Thyroid gland (tissue), 4 donors: ENCODE results near the gene BCAS3. TPM values are rescaled to one million over a fixed set of nuclear protein-coding genes. Genes with fewer than 3 reads are reported as not detected.
"Not testable (repeated sequence)": the region's sequence is repeated elsewhere in the genome, so short reads cannot be mapped to it uniquely, and the experiment has no call there.

Source experiments
- DNase-seq, 2 donors: peaks; one replicate each; pipeline ENCODE4 v3.0.0-alpha.2; 2019
- H3K27ac ChIP-seq, 3 donors: fragments of 200-600 bp; sonication (generic); 1 replicate in 2 of 3; 2 replicates in 1 of 3; pipeline ENCODE4 v1.5.1; 2016 to 2019; ENCODE audit warnings: mild to moderate bottlenecking in 1 of 3, moderate library complexity in 1 of 3
- H3K27me3 ChIP-seq: fragments of 200-600 bp; sonication (generic); one replicate; pipeline ENCODE4 v1.5.1; 2019
- H3K36me3 ChIP-seq, 2 donors: fragments of 200-600 bp; sonication (generic); one replicate each; pipeline ENCODE4 v1.5.1; 2016 to 2019
- H3K4me1 ChIP-seq, 2 donors: fragments of 200-600 bp; sonication (generic); one replicate each; pipeline ENCODE4 v1.5.1; 2017 to 2019
- H3K4me3 ChIP-seq, 3 donors: fragments of 200-600 bp; sonication (generic); replicated peaks in 1 of 3; 1 replicate in 2 of 3; 2 replicates in 1 of 3; pipeline ENCODE4 v1.5.1; 2016; ENCODE audit warnings: mild to moderate bottlenecking in 1 of 3
- H3K9me3 ChIP-seq: fragments of 200-600 bp; sonication (generic); one replicate; pipeline ENCODE4 v1.5.1; 2017
- CTCF ChIP-seq, 6 experiments: fragments of 200-600 bp in 3 of 6; fragments of 450-650 bp in 3 of 6; sonication (generic) in 3 of 6; IDR thresholded peaks; one replicate each; pipeline ENCODE4 v1.5.1; 2016 to 2019; ENCODE audit warnings: antibody characterized with exemption in 6 of 6, mild to moderate bottlenecking in 2 of 6, inconsistent platforms in 1 of 6, moderate library complexity in 1 of 6
- POLR2A ChIP-seq, 2 donors: fragments of 450-650 bp; IDR thresholded peaks; one replicate each; pipeline ENCODE4 v1.6.1; 2017; ENCODE audit warnings: antibody characterized with exemption in 2 of 2, mild to moderate bottlenecking in 2 of 2, moderate library complexity in 1 of 2
- WGBS, 2 donors: methylation state at CpG; one replicate each; pipeline ENCODE4 v1.1.5; 2017; 5-methylcytosine and 5-hydroxymethylcytosine counted together
- intact Hi-C: fragments of 100-400 bp; cut with DNase I; formaldehyde crosslinking; loops from one replicate; pipeline ENCODE4 v1.15.1; 2023
- total RNA-seq, 4 donors: library from RNA; depleted of rRNA; stranded (reverse); fragments of >200 nt; gene quantifications; one replicate each; pipeline ENCODE4 v1.2.3, GENCODE V29; 2016

BCAS3 gene
- total RNA-seq, 4 donors from 2014 or later: 41.8 to 78.7 (median 51.6) TPM

- H3K4me3 ChIP-seq: no peak overlapping the region
- H3K36me3 ChIP-seq: no peaks in the 10 kb centered on the region
- TF ChIP-seq POLR2A (IDR thresholded peaks at IDR 0.05) (no peak), CTCF (IDR thresholded peaks at IDR 0.05) (no peak)
- no peaks in the 10 kb centered on the region for H3K4me1 ChIP-seq
- no peaks in the 10 kb centered on the region for H3K9me3 ChIP-seq
- no peak overlapping the region for H3K27ac ChIP-seq
- DNase-seq: no peak
- intact Hi-C loops: loop anchor here (5.0 kb wide), 1 partner anchor 397 kb away; no protein-coding TSS in a partner anchor
- no peaks in the 10 kb centered on the region for H3K27me3 ChIP-seq
Observed at GRCh38 chr17:60995680-60996079, 318.0 kb downstream of the BCAS3 start.

- H3K27ac ChIP-seq: no peak overlapping the region
- H3K9me3 ChIP-seq: no peaks in the 10 kb centered on the region
- H3K4me1 ChIP-seq: peaks cover 0 to 15% of the 10 kb centered on the region in 2 donors
- H3K36me3 ChIP-seq: no peaks in the 10 kb centered on the region
- H3K27me3 ChIP-seq: no peaks in the 10 kb centered on the region
- no peak for DNase-seq
- no peak overlapping the region for H3K4me3 ChIP-seq
- intact Hi-C loops: no loop called here
- TF ChIP-seq CTCF (IDR thresholded peaks at IDR 0.05): no peak
- no peak for TF ChIP-seq POLR2A (IDR thresholded peaks at IDR 0.05)
- 55 to 75% methylated on average over 2 of the region's 2 CpGs for WGBS, 2 donors
Observed at GRCh38 chr17:61000911-61001310, 323.3 kb downstream of the BCAS3 start.

- Histone ChIP-seq H3K4me3 (no peak overlapping the region), H3K36me3 (no peaks in the 10 kb centered on the region), H3K9me3 (no peaks in the 10 kb centered on the region), H3K4me1 (peaks cover 0 to 16% of the 10 kb centered on the region in 2 donors), H3K27me3 (no peaks in the 10 kb centered on the region), H3K27ac (no peak overlapping the region)
- intact Hi-C loops: no loop called here
- WGBS, 2 donors: 1 to 2% methylated on average over 1 of the region's 1 CpG
- no peak for TF ChIP-seq POLR2A (IDR thresholded peaks at IDR 0.05)
- TF ChIP-seq CTCF (IDR thresholded peaks at IDR 0.05): peak in 5 of 6 experiments; percentile 29 to 76 (median 56)
- no peak for DNase-seq
Observed at GRCh38 chr17:61002316-61002736, 324.7 kb downstream of the BCAS3 start.

GRCh38 chr17:61005358-61005757 lies 327.7 kb downstream of the BCAS3 start:
- TF ChIP-seq POLR2A (IDR thresholded peaks at IDR 0.05): no peak
- TF ChIP-seq CTCF (IDR thresholded peaks at IDR 0.05): no peak
- intact Hi-C loops: no loop called here
- Histone ChIP-seq H3K27ac (no peak overlapping the region), H3K4me3 (no peak overlapping the region), H3K36me3 (no peaks in the 10 kb centered on the region), H3K9me3 (no peaks in the 10 kb centered on the region), H3K4me1 (peaks cover 21 to 45% of the 10 kb centered on the region in 2 donors), H3K27me3 (no peaks in the 10 kb centered on the region)
- 81% methylated on average over 5 of the region's 5 CpGs for whole genome bisulfite sequencing, 2 donors
- DNase-seq: no peak

GRCh38 chr17:61005958-61006357 lies 328.3 kb downstream of the BCAS3 start:
- DNase-seq, H3K27me3 ChIP-seq, H3K36me3 ChIP-seq, H3K27ac ChIP-seq, H3K9me3 ChIP-seq, intact Hi-C loops, H3K4me3 ChIP-seq: not testable (repeated sequence)
- 99% methylated on average over 3 of the region's 3 CpGs for WGBS, 2 donors
- peaks cover 22 to 45% of the 10 kb centered on the region in 2 donors for H3K4me1 ChIP-seq

GRCh38 chr17:61007980-61008379 lies 330.3 kb downstream of the BCAS3 start:
- peaks cover 22 to 38% of the 10 kb centered on the region in 2 donors for H3K4me1 ChIP-seq
- 58 to 59% methylated on average over 3 of the region's 3 CpGs for WGBS, 2 donors
- H3K27ac ChIP-seq: peak overlapping the region; percentile 22 to 69 (median 38)
- H3K27me3 ChIP-seq: no peaks in the 10 kb centered on the region
- H3K4me3 ChIP-seq: no peak overlapping the region
- H3K9me3 ChIP-seq: no peaks in the 10 kb centered on the region
- no peaks in the 10 kb centered on the region for H3K36me3 ChIP-seq
- peak; percentile 12 to 32 for DNase-seq
- intact Hi-C loops: no loop called here
- TF ChIP-seq CTCF (IDR thresholded peaks at IDR 0.05): no peak
